ENCODE measurements around the gene BTBD9.

DNA sequence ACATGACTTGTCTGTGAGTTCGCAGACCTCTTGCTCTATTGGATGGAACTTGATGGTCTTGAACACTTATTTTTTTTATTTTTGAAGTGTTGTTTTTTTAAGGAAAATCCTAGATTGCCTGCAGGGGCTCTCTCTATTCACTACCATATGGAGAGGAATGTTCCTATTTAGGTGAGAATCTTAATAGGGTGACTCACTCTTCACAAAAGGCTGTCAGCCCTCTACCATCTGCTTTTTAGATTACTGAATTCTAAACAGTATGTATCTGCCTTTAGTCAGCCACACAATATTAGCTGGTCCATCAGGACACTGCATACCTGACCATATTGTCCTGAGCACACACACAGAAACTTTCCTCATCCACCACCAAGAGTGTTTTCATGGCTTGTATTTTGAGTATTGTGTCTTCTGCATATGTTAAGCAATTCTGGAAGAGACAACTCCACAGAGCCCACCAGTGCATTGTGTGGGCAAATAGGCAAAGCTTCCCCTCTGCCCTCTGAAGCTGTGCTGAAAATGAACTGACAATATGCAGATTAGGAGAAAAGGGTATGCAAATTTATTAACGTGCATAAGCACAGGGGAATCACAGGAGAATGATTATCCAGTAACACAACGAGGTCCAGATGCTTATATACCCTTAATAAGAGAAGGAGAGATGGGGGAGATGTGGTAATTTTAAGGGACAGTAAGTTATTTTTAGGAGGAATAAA, 6.6 kb upstream of the BTBD9 start:
- TF ChIP-seq SP2 (CRISPR knock-in tag; IDR thresholded peaks at IDR 0.05) (no peak), ZMYM2 (CRISPR knock-in tag; IDR thresholded peaks at IDR 0.05) (no peak), ASH2L (IDR thresholded peaks at IDR 0.05; ENCODE audit: insufficient read length, low read depth, low read length) (no peak)
